Ishikawa (cell line): ENCODE measurements around the gene MYO16.

Experiments
- CREB1 ChIP-seq: IDR thresholded peaks from 2 replicates; pipeline ENCODE4 v1.6.1; 2012; ENCODE audit warnings: low read depth
- EGR1 ChIP-seq: IDR thresholded peaks from 2 replicates; pipeline ENCODE4 v1.6.1; 2012
- EP300 ChIP-seq: IDR thresholded peaks from 2 replicates; pipeline ENCODE4 v1.6.1; 2012; ENCODE audit warnings: borderline replicate concordance
- MAX ChIP-seq: IDR thresholded peaks from 2 replicates; pipeline ENCODE4 v1.6.1; 2012
- RAD21 ChIP-seq: IDR thresholded peaks from 2 replicates; pipeline ENCODE4 v1.6.1; 2012; ENCODE audit warnings: low read depth
- TCF12 ChIP-seq: IDR thresholded peaks from 2 replicates; pipeline ENCODE4 v1.6.1; 2012; ENCODE audit warnings: low read depth
- ZBTB7A ChIP-seq: IDR thresholded peaks from 2 replicates; pipeline ENCODE4 v1.6.1; 2012; ENCODE audit warnings: low read depth

GRCh38 chr13:108915634-108916512 is 286.5 kb downstream of the MYO16 start:
- TF ChIP-seq EGR1 (no peak), MAX (peak; percentile 71), ZBTB7A (no peak), CREB1 (no peak), RAD21 (no peak), EP300 (no peak; the same call in 1 of the 2 replicates), TCF12 (no peak)
